HEK293T (cell line): ENCODE measurements around the gene ZNF324B.
"Not testable (repeated sequence)": the region's sequence is repeated elsewhere in the genome, so short reads cannot be mapped to it uniquely, and the experiment has no call there.

Experiments
- CTCF ChIA-PET: fragments of 350-600 bp; formaldehyde crosslinking; extraction: SDS; loops from one replicate; lab custom pipeline; 2021; ENCODE audit warnings: antibody characterized with exemption, inconsistent platforms; lab: Yijun Ruan, JAX
- POLR2A ChIA-PET: fragments of 350-600 bp; formaldehyde crosslinking; extraction: SDS; loops from one replicate; lab custom pipeline; 2020; ENCODE audit warnings: antibody characterized with exemption, inconsistent platforms; lab: Yijun Ruan, JAX
- DNase-seq: peaks from one replicate; pipeline ENCODE4 v3.0.0; 2012; ENCODE audit warnings: mixed read lengths; ENCODE audit errors: extremely low spot score
- ARNT ChIP-seq: fragments of 450-650 bp; IDR thresholded peaks from 2 replicates; pipeline ENCODE4 v1.6.1; 2017; ENCODE audit warnings: mild to moderate bottlenecking
- BHLHE40 ChIP-seq: fragments of 450-650 bp; IDR thresholded peaks from 2 replicates; pipeline ENCODE4 v1.6.1; 2016; ENCODE audit warnings: mild to moderate bottlenecking, moderate library complexity, borderline replicate concordance
- CTBP1 ChIP-seq: fragments of 450-650 bp; IDR thresholded peaks from 2 replicates; pipeline ENCODE4 v1.6.1; 2016; ENCODE audit warnings: borderline replicate concordance
- ELF4 ChIP-seq: fragments of 450-650 bp; IDR thresholded peaks from 2 replicates; pipeline ENCODE4 v1.6.1; 2017; ENCODE audit warnings: antibody characterized with exemption
- FOXA1 ChIP-seq: fragments of 450-650 bp; IDR thresholded peaks from 2 replicates; pipeline ENCODE4 v1.6.1; 2016; ENCODE audit warnings: mild to moderate bottlenecking
- FOXK2 ChIP-seq: fragments of 450-650 bp; IDR thresholded peaks from 2 replicates; pipeline ENCODE4 v1.6.1; 2016; ENCODE audit warnings: mild to moderate bottlenecking
- FOXM1 ChIP-seq: fragments of 450-650 bp; IDR thresholded peaks from 2 replicates; pipeline ENCODE4 v1.6.1; 2017; ENCODE audit warnings: mild to moderate bottlenecking, borderline replicate concordance
- HDGF ChIP-seq: fragments of 450-650 bp; IDR thresholded peaks from 2 replicates; pipeline ENCODE4 v1.6.1; 2017; ENCODE audit warnings: antibody characterized with exemption, borderline replicate concordance
- L3MBTL2 ChIP-seq: fragments of 450-650 bp; conservative IDR thresholded peaks from 2 replicates; pipeline ENCODE4 v1.6.1; 2016; ENCODE audit warnings: mild to moderate bottlenecking
- LEF1 ChIP-seq: fragments of 450-650 bp; IDR thresholded peaks from 2 replicates; pipeline ENCODE4 v1.6.1; 2017; ENCODE audit warnings: mild to moderate bottlenecking, borderline replicate concordance
- NFRKB ChIP-seq: fragments of 450-650 bp; IDR thresholded peaks from 2 replicates; pipeline ENCODE4 v1.6.1; 2016; ENCODE audit warnings: mild to moderate bottlenecking, moderate library complexity
- PKNOX1 ChIP-seq: fragments of 450-650 bp; IDR thresholded peaks from 2 replicates; pipeline ENCODE4 v1.6.1; 2016
- SP1 ChIP-seq: fragments of 450-650 bp; IDR thresholded peaks from 2 replicates; pipeline ENCODE4 v1.6.1; 2017
- SUZ12 ChIP-seq: fragments of 450-650 bp; IDR thresholded peaks from 2 replicates; pipeline ENCODE4 v1.6.1; 2016; ENCODE audit warnings: mild to moderate bottlenecking
- TARDBP ChIP-seq: fragments of 450-650 bp; IDR thresholded peaks from 2 replicates; pipeline ENCODE4 v1.6.1; 2016
- ZNF384 ChIP-seq: fragments of 450-650 bp; IDR thresholded peaks from 2 replicates; pipeline ENCODE4 v1.6.1; 2016

Gene ZNF324B

GRCh38 chr19:58482372-58482771 is 30.9 kb downstream of the ZNF324B start:
- CTCF ChIA-PET = no interaction called here
- DNase-seq = no peak
- POLR2A ChIA-PET = no interaction called here
- no peak for TF ChIP-seq L3MBTL2
- no peak for TF ChIP-seq FOXA1
- no peak for TF ChIP-seq SP1
- no peak for TF ChIP-seq ELF4
- TF ChIP-seq TARDBP = no peak
- TF ChIP-seq SUZ12 = no peak
- TF ChIP-seq HDGF = no peak

GRCh38 chr19:58483776-58484175 is 32.4 kb downstream of the ZNF324B start:
- DNase-seq = no peak
- TF ChIP-seq L3MBTL2 (no peak), BHLHE40 (no peak), LEF1 (no peak), FOXK2 (no peak), PKNOX1 (no peak), ZNF384 (no peak), SP1 (no peak), CTBP1 (no peak), ELF4 (no peak), SUZ12 (no peak), TARDBP (no peak), ARNT (no peak), NFRKB (no peak), FOXA1 (no peak)
- CTCF ChIA-PET = no interaction called here
- POLR2A ChIA-PET = no interaction called here

GRCh38 chr19:58484349-58484748 is 32.9 kb downstream of the ZNF324B start:
- POLR2A ChIA-PET, DNase-seq, CTCF ChIA-PET: not testable (repeated sequence)
- peak; percentile 92 for TF ChIP-seq ZNF384

GRCh38 chr19:58491393-58491792 is 40.0 kb downstream of the ZNF324B start:
- no peak for DNase-seq
- TF ChIP-seq SUZ12 = no peak
- TF ChIP-seq LEF1 = no peak
- no peak for TF ChIP-seq HDGF
- TF ChIP-seq PKNOX1 = no peak
- no peak for TF ChIP-seq ARNT
- no peak for TF ChIP-seq SP1
- ChIA-PET POLR2A (no interaction called here), CTCF (no interaction called here)

- ChIA-PET POLR2A (no interaction called here), CTCF (no interaction called here)
- TF ChIP-seq ELF4 = no peak
- no peak for DNase-seq
Observed at GRCh38 chr19:58492265-58492664, 40.8 kb downstream of the ZNF324B start.

GRCh38 chr19:58497634-58498170 is 46.3 kb downstream of the ZNF324B start:
- TF ChIP-seq FOXK2 = no peak
- TF ChIP-seq HDGF = no peak
- no peak for TF ChIP-seq L3MBTL2
- TF ChIP-seq TARDBP = no peak
- no peak for TF ChIP-seq NFRKB
- no peak for TF ChIP-seq ARNT
- TF ChIP-seq CTBP1 = no peak
- TF ChIP-seq FOXM1 = no peak
- no peak for TF ChIP-seq FOXA1
- no peak for TF ChIP-seq ELF4
- TF ChIP-seq SP1 = no peak
- no peak for TF ChIP-seq LEF1
- no peak for TF ChIP-seq PKNOX1
- no peak for TF ChIP-seq BHLHE40
- TF ChIP-seq SUZ12 = no peak
- no peak for TF ChIP-seq ZNF384
- POLR2A ChIA-PET = no interaction called here
- no peak for DNase-seq
- CTCF ChIA-PET = no interaction called here

- no peak for DNase-seq
- POLR2A ChIA-PET = interaction anchor here (1.8 kb wide), 1 partner anchor 23 kb away, joined by 5 read pairs; the partner anchor contains the start of gene ZNF446
- TF ChIP-seq CTBP1 = no peak
- no peak for TF ChIP-seq BHLHE40
- CTCF ChIA-PET = no interaction called here
Observed at GRCh38 chr19:58498316-58499020, 47.0 kb downstream of the ZNF324B start.
